Nephron (organoid): ENCODE data around the gene WBP1.

Experiments
- H3K27ac Mint-ChIP-seq, 3 experiments: 2 replicates each; pipeline ENCODE4 v1.8.0; 2020; ENCODE audit warnings: mixed read lengths in 3 of 3, mild to moderate bottlenecking in 2 of 3, moderate library complexity in 1 of 3
- H3K27me3 Mint-ChIP-seq: 2 replicates; pipeline ENCODE4 v1.8.0; 2021; ENCODE audit warnings: low read depth, mild to moderate bottlenecking, moderate library complexity, mixed read lengths
- H3K36me3 Mint-ChIP-seq: 2 replicates; pipeline ENCODE4 v1.8.0; 2020; ENCODE audit warnings: low read depth, mixed read lengths
- H3K4me1 Mint-ChIP-seq: 2 replicates; pipeline ENCODE4 v1.8.0; 2020; ENCODE audit warnings: mixed read lengths
- H3K4me3 Mint-ChIP-seq, 3 experiments: 2 replicates each; pipeline ENCODE4 v1.8.0; 2020; ENCODE audit warnings: mild to moderate bottlenecking in 3 of 3, mixed read lengths in 3 of 3, moderate library complexity in 2 of 3
- H3K9me3 Mint-ChIP-seq: 2 replicates; pipeline ENCODE4 v1.8.0; 2020; ENCODE audit warnings: mixed read lengths
- CTCF ChIP-seq, 3 experiments: fragments of 200-600 bp; sonication (generic); IDR thresholded peaks; one replicate each; pipeline ENCODE4 v1.5.0; 2021; ENCODE audit warnings: antibody characterized with exemption in 3 of 3; ENCODE audit not compliant: unreplicated experiment in 3 of 3

The WBP1 gene

GRCh38 chr2:74447230-74447999, 10.8 kb upstream of the WBP1 start:
- no peaks in the 10 kb centered on the region for H3K36me3 Mint-ChIP-seq
- no peaks in the 10 kb centered on the region for H3K9me3 Mint-ChIP-seq
- no peaks in the 10 kb centered on the region for H3K27me3 Mint-ChIP-seq
- no peak for TF ChIP-seq CTCF (IDR thresholded peaks at IDR 0.05; ENCODE audit: unreplicated experiment in 3 of 3)
- H3K27ac Mint-ChIP-seq = peak overlapping the region; percentile 18 to 21 (median 20)
- peak overlapping the region in 1 of 3 experiments; percentile 12 for H3K4me3 Mint-ChIP-seq
- H3K4me1 Mint-ChIP-seq = peaks cover 10% of the 10 kb centered on the region

GRCh38 chr2:74448771-74449170, 9.5 kb upstream of the WBP1 start:
- peaks cover 9% of the 10 kb centered on the region for H3K4me1 Mint-ChIP-seq
- H3K36me3 Mint-ChIP-seq = no peaks in the 10 kb centered on the region
- H3K27ac Mint-ChIP-seq = no peak overlapping the region
- H3K4me3 Mint-ChIP-seq = no peak overlapping the region
- H3K27me3 Mint-ChIP-seq = no peaks in the 10 kb centered on the region
- TF ChIP-seq CTCF (IDR thresholded peaks at IDR 0.05; ENCODE audit: unreplicated experiment in 3 of 3) = no peak
- H3K9me3 Mint-ChIP-seq = no peaks in the 10 kb centered on the region

- H3K27me3 Mint-ChIP-seq = no peaks in the 10 kb centered on the region
- H3K9me3 Mint-ChIP-seq = no peaks in the 10 kb centered on the region
- H3K27ac Mint-ChIP-seq = no peak overlapping the region
- H3K36me3 Mint-ChIP-seq = no peaks in the 10 kb centered on the region
- TF ChIP-seq CTCF (IDR thresholded peaks at IDR 0.05; ENCODE audit: unreplicated experiment in 3 of 3) = no peak
- H3K4me1 Mint-ChIP-seq = peaks cover 14% of the 10 kb centered on the region
- H3K4me3 Mint-ChIP-seq = no peak overlapping the region
These were observed 7.6 kb upstream of the WBP1 start for GRCh38 chr2:74450570-74451190.

- no peaks in the 10 kb centered on the region for H3K36me3 Mint-ChIP-seq
- peak within 1 kb of the TSS; percentile 83 to 99 (median 96) for H3K27ac Mint-ChIP-seq
- H3K4me3 Mint-ChIP-seq = peak within 1 kb of the TSS; percentile 94 to 97 (median 96)
- H3K27me3 Mint-ChIP-seq = no peaks in the 10 kb centered on the region
- TF ChIP-seq CTCF (IDR thresholded peaks at IDR 0.05; ENCODE audit: unreplicated experiment in 3 of 3) = no peak
- H3K4me1 Mint-ChIP-seq = peaks cover 42% of the 10 kb centered on the region
- no peaks in the 10 kb centered on the region for H3K9me3 Mint-ChIP-seq
These were observed 3.4 kb upstream of the WBP1 start, which contains the start of gene INO80B for GRCh38 chr2:74454654-74455511. INO80B (plus strand) TSS chr2:74455087; CDS start chr2:74455117, 30 bp downstream.

- Mint-ChIP-seq H3K9me3 (no peaks in the 10 kb centered on the region), H3K27ac (peak overlapping the region; percentile 83 to 99 (median 96)), H3K36me3 (peaks cover 3% of the 10 kb centered on the region), H3K4me3 (peak overlapping the region; percentile 94 to 97 (median 96)), H3K27me3 (no peaks in the 10 kb centered on the region), H3K4me1 (peaks cover 42% of the 10 kb centered on the region)
- TF ChIP-seq CTCF (IDR thresholded peaks at IDR 0.05; ENCODE audit: unreplicated experiment in 3 of 3) = no peak
These were observed 1.1 kb upstream of the WBP1 start for GRCh38 chr2:74457129-74457548.
